NCI-H1930 (cell line): ENCODE measurements around the gene CSMD2.

Experiments used
- DNase-seq, 2 experiments: peaks; one replicate each; lab custom pipeline; 2025; lab: John Stamatoyannopoulos, UW

The CSMD2 gene

DNA sequence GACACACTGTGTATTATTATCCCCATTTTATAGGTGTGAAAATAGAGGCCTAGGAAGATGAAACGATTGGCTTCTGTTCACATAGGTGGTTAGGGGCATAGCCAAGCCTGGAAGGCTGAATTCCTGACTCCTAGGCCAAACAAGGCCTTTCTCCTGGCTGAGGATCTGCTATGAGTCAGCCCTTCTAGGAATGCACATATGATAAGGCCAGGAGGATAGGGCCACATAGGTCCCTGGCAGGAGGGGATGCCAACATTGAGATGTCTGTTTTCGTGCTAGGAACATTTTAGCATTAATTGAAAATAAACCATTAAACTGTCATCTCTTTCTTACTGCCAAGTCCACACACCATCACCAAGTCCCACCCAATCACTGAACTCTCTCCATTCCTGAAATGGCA, 9.2 kb downstream of the CSMD2 start:
- no peak for DNase-seq

DNA sequence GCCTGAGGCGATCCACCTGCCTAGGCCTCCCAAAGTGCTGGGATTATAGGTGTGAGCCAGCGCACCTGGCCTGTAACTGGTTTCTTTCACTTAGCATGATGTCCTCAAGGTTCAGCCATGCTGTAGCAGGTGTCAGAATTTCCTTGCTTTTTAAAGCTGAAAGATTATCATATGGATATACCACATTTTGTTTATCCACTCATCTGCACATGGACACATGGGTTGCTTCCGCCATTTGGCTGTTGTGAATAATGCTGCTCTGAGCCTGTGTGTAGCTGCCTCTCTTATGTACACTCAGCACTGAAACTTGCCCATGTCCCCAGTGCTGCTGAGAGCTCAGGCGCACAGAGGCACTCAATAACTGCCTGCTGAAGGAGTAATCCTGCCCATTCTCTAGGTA, 11.8 kb downstream of the CSMD2 start:
- DNase-seq, result no peak

DNA sequence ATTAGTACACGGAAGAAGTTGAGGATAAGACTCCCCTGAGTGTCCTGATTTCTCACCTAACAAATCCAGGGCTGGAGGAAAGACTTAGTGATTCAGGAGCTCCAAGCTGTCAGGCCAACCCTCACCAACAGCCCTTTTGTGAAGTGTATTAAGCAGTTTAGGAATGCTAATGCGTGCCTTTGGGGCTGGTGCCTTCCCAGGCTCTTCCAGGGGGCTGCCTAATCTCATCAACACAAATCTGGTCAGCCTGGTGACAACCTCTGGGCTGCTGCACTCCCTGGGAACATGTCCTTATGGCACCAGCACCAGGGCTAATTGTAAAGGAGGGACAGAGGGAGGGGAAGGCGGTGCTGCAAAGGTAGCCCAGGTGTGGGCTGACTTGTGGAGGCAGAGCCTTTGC, 15.5 kb downstream of the CSMD2 start:
- no peak for DNase-seq

DNA sequence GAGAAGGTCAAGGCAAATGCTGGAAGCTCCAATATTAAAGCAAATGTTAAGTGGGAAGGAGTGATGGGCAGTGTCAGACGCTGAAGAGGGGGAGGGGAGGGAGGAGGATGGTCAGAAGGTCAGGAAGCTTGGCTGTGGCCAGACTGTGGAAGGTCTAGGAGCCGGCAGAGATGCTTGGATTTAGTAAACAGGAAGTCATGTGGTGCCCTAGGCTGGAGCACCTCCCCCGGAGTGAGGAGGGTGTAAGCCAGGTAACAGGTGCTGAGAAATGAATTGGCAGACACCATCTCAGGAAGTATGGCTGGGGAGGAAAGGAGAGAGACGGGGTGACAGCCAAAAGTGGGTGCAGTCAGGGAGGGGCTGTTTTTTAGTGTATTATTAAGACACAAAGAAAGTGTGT, 17.7 kb downstream of the CSMD2 start:
- no peak for DNase-seq

DNA sequence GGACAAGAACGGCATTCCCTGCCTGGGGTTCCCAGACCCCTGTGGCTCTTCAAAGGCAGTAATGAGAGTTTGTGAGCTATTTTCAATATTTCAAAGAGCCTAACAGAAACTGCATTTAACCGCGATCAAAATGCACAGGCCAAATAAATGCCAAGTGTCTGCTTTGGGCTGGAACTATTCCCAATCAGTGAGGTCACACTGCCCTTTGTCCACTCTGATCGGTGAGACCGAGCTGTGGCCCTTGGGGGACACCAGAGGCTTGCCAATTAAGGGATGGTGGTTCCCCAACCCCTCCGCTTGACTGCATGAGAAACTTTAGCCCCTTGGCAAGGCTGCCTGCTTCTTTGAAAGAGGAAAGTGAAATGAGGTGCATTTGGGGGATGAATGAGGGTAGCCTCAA, 20.3 kb downstream of the CSMD2 start:
- no peak for DNase-seq

DNA sequence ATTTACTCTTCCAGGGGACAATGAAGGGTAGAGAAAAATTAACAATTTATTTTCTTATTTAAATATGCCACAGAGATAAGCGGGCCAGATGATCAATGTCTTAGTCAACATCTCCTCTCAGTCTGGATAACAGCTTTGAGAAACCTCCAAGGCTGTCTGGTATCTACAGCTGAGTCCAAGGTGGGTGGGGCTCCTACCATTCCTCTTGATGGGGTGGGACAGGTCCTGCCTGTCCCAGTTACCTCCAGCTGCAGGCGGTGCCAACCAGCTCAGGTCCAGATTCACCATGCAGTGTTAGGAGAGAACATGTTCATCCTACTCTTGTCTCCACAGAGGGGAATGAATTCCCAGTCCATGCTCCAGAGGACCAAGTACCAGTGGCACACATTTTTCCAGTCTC, 21.1 kb downstream of the CSMD2 start:
- DNase-seq, result no peak

DNA sequence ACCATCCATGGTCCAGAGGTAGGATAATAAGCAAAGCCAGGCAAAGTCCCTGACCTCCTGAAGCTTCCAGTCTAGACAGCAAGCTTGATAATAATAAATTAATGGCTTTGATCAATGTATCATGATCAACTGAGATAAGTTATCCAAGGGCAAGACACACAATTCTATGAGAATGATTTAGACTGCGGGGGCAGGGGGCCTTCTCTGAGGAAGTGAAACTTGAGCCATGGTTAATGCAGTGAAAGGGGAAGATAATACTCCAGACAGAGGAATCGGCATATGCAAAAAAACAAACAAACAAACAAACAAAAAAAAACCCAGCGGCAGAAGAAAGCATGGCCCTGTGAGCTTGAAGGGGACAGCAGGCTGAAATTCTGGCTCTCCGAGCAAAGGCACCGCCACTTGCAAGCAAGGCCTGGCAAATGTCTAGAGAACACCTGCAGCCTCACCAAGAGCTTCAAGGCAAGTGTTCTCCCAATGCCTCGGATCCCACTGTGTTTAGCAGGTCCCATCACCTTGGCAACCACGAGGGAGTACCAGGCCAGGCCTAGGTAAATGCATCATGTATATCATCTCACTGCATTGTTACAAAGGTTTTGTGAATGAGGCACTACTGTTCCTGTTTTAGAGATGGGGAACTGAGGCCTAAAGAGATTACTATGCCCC, 24.9 kb downstream of the CSMD2 start:
- DNase-seq, result no peak

DNA sequence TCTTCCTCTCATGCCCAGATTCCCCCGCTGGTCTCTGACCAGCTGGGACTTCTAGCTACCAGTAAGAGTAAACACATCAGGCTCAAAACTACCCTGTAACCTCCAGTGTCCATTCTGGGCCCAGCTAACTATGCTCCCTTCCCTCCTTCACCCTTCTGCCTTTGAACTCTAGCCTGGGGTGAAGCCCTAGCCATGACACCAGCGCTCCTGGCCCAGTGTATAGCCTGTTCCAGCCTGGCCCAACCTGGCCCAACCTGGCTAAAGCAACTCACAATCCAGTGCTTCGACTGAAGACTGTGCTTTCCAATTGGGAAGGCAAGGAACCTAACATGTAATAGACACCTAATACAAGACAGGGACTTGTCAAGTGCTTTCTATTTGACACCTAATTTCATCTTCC, 27.6 kb downstream of the CSMD2 start:
- no peak for DNase-seq

DNA sequence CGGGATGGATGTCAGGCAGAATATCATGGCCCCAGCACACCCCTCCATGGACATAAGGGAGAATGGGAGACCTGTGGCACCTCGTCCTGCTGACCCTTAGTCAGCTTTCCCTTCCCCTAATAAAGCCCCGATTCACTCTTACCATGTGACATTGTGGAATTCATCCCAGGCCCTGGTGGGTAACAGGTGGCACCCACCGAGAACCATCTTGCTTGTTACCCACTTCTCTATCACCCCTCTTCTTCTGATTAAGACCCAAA, 32.9 kb downstream of the CSMD2 start:
- DNase-seq, result no peak

DNA sequence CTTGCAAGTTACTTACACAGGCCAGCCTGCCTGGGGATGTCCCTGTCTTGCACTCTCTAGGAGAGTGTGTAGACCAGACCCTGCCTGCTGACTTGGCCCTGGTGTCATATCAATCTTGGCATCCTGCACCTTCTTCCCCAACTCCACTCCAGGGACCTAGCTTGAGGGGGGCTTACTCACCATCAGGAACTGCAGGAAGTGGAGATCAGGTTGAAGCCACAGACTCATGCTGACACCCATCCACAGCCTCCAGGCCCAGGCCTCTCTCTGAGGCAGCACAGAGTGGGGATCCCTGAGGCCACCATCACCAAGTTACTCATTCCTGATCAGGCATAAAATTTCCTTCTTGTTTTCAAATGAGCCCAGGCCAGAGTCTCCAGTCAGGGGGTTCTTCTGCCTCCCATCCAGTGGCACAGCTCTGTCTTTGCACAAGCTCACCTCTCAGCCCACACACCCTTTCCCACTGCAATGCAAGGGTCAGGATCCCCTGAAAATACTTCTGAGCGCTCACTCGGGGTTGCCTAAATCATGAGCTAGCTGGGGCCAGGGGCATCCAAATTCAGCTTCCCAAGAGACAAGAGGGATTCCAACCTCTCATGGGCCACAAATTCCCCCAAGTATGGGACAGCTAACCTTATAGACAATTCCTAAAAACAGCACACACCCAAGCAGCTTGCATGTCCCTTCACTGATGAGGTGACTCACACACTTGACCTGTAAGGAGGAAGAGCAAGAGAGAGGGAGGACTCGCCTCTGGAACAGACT, 33.5 kb downstream of the CSMD2 start:
- DNase-seq, result no peak

DNA sequence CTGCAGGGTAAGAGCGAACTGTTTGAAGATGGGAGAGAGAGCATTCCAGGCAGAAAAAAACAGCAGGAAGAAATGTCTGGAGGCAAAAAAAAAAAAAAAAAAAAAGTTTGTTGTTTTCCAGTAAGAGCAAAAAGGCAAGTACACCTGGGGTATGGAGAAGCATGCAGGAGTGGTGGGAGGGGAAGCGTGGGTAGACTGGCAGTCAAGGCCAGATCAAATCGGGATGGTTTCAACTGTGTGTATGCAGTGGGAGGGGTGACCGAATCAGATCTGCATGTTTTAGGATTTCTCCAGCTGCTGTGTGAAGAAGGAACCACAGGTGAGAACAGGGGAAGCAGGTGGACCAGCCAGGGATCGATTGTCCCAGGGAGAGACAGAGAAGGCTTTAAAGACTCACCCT, 34.7 kb downstream of the CSMD2 start:
- no peak for DNase-seq

DNA sequence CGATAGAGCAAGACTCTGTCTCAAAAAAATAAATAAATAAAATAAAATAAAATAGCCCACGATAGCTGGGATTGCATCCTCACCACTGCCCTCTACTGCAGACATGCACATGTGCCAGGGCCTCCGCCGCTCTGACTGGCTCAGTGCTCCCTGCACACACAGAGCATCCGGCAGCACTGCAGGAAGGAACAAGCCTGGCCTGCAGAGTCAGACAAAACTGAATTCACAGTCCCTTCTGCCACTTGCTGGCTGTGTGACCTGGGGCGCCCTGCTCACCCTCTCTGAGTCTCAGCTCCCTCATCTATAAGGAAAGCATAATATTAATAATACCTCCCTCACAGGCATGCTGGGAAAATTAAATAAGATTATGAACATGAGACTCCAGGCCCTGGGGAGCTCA, 35.4 kb downstream of the CSMD2 start:
- no peak for DNase-seq

DNA sequence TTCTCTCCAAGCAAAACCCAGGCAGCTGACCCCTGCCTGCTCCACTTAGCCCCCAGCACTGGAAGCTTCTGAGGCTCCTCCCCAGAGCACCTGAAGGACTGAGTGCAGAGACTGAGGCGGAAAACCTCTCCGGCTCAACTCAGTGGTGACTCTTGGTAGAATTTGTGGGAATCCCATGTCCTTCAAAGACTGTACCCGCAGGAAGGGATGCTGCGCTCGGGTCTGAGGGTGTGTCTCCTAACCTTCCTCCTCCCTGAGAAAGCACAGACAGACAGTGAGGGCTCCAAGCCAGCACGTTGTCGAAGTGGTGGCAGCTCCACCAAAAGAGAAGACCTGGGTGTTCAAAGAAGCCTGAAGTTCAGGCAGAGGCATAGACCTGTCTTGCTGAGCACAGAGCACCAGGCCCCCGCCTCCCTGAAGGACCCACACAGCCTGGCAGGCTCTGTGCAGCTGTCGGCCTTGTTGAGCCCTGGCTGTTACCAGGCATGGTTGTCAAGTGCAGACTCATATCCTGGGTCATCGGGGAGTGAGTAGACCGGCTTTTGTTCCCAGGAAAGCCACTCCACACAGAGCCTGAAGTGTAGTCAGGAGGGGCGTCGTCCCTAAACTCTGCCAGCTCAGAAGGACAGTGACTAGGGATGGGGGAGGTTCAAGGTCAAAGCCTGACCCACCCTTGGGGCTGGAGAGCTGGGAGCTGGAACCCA, 36.7 kb downstream of the CSMD2 start:
- DNase-seq, result no peak

DNA sequence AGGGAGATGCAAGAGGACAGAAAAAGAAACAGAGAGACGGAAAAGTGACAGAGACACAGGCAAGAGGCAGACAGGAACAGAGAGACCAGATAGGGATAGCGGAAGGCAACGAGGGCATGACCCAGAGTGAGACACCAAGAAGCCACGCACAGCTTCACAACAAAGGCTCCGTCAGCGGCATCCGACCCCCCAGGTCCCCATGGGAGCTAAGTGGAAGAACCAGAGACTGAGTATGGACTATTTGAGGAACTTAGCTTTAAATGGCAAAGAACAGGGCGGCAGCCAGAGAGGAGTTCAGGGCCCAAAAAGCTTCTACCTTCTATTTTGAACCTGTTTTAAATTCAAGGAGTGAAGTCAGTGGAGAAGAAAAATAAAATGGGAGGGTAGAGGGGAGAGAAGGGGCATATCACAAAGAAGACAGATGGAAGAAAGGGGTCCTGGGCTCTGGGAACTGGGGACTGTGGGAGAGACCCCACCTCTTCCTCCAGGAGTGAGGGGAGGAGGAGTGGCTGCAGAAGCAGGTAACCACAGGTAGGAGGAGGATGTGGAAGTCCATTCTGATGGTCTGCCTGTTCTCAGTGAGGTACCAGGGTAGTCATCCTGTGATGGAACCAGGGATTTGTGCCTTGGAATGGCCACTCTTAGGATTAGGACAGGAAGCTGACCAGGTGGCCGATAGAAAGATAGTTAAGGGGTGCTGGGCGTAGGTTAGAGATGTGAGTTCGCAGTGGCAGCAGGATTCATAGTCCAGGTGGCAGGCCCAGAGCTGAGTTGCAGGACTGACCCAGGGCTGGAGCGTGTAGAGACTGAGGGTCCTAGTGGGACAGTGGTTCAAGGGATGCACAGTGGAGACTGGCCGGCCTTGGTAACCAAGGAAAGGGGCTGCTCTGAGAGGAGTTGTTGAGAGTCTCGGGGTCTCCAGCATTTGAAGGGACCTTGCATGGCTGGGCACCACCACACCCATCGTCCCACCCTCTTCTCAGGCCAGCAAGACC, 37.7 kb downstream of the CSMD2 start:
- no peak for DNase-seq

DNA sequence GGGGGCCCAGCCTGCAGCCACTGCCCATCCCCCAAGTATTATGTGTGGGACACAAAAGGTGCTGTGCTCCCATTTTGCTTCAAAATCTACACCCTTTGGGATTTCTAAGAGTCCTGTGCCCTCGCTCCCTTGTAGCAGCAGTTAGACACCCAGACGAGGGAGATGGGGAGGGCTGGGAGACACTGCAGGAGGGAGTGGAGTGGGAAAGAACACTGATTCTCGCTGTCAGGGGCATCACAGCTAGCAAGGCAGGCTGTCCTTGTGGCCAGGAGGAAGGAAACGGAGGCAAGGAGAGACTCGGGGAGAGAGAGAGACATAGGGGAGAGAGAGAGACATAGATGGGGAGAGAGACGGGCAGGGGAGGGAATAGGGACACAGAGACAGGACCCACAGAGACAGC, 38.5 kb downstream of the CSMD2 start:
- DNase-seq, result no peak

DNA sequence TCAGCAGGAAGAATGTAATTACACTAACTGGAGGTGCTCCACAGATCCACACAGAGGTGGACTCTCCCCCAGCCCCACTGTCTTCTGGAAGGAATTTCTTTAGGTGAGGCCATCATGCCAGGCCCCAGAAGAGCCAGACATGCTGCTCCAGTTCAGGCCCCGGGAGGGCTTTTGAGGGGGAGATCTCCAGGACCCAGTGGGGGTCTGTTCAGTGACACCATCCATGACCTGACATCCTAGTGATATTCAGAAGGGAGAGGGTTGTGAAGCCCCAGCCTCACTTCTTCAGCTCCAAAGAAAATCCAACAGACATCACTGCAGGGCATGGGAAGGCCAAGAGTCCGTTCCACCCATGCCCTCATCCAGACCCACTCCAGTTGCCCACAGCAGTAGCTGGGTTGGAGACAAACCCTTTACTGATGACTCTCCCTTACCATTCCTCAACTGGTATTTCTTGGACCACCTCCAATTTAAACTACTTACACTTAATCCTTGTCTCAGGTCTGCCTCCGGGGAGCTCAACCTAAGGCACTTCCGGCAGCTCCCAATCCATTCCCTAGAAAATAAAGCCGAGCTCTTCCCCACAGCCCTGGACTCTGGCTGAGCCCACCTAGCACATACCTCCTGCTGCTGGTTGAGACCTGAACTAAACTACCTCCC, 39.2 kb downstream of the CSMD2 start:
- no peak for DNase-seq

DNA sequence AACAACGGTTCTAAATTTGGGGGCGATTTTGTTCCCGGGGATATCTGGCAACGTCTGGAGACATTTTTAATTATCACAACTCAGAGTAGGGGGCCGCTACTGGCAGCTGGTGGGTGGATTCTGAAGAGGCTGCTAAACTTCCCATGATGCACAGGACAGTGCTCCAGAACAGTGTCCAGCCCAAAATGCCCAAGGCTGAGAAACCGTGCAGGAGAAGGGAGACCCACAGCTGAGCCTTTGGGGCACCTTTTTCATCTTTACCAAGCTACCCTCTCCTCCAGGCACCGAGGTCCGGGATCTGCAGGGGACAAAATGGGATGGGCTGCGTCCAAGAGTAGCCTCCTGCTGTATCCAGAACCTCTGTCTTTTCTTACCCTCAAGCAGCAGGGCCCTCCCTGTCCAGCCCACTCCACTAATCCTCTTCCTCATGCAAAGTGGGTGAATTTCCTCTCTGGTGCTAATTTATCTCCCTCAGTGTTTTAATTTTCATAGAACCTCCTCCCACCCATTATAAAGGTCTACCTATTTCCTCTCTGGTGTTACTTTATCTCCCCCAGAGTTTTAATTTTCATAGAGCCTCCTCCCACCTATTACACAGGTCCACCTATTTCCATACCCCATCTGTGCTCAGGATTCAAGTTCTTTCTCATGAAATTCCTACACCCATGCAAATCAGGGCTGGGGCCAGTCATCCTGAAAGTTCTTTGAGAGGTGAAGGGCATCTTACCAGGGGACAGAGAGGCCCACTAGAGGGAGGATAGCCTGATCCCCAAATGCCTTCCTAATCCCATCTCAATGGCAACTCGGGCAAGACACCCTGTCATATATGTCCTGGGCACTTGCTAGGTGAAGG, 42.7 kb downstream of the CSMD2 start:
- no peak for DNase-seq

DNA sequence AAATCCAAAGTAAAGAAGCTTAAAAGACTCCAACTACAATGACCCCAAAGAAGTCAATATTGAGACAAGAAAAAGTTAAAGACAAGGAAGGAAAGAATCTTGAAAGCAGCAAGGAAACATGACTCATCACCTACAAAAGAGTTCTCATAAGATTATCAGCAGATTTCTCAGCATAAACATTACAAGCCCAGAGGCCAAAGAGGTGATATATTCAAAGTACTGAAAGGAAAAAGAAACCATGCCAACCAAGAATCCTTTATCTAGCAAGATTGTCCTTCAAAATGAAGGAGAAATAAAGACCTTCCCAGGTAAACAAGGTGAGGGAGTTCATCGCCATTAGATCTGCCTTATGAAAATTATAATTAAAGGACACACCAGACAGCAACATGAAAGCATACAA, 49.8 kb downstream of the CSMD2 start:
- no peak for DNase-seq

DNA sequence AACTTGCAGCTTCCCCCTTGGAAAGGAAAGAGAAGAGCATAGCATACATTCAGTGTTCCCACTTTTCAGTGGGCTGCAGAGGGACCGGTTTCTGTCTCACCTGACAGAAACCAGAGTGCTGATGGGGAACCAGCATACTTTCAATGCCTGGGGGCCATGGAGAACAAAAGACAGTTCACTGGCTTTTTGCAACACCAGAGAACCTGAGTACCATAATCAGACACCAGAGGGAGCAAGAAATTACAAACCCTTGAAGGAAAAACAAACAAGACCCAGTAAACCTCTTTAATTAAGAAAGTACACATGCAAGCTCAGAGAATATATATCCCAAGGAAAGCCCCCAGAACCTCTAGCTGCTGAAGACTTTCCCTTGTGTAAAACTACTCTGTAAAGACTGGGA, 51.1 kb downstream of the CSMD2 start:
- no peak for DNase-seq

DNA sequence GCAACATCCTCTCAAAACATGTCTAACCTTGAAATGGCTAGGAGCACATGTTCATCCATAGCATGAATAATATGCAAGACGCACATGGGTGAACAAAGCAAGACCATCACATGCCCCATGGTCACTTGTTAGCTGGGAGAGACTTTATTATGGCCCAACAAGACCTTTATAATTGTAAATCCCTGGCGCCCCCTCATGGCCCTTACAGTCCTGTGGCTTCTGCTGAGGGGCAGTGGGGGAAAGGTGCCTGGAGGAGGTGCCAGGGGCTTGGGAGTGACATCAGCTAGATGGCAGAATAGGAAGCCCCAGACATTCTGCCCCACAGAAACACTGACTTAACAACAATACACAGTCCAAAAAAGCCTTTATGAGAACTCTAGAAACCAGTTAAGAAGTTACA, 51.7 kb downstream of the CSMD2 start:
- no peak for DNase-seq

DNA sequence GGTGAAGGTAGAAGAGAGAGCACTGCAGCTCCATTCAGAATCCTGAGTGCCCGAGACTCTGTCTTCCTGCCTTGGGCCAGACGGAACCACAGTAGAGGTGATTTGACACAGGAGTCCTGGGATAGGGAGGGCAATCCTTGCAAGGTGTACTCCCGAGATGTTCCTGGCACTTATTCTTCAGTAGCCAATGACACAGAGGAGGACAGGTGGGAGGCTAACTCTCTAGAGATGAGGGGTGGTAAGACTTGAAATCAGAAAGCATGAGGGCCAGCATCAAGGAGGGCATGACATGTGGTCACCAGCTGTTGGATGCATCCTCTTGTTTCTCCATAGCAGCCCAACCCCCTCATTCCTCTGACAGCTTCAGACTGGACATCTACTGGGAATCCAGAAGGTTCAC, 56.3 kb downstream of the CSMD2 start:
- no peak for DNase-seq
